Measurements from ENCODE around the gene KISS1R.
"Not testable (repeated sequence)": the region's sequence is repeated elsewhere in the genome, so short reads cannot be mapped to it uniquely, and the experiment has no call there.

The KISS1R gene

DNA sequence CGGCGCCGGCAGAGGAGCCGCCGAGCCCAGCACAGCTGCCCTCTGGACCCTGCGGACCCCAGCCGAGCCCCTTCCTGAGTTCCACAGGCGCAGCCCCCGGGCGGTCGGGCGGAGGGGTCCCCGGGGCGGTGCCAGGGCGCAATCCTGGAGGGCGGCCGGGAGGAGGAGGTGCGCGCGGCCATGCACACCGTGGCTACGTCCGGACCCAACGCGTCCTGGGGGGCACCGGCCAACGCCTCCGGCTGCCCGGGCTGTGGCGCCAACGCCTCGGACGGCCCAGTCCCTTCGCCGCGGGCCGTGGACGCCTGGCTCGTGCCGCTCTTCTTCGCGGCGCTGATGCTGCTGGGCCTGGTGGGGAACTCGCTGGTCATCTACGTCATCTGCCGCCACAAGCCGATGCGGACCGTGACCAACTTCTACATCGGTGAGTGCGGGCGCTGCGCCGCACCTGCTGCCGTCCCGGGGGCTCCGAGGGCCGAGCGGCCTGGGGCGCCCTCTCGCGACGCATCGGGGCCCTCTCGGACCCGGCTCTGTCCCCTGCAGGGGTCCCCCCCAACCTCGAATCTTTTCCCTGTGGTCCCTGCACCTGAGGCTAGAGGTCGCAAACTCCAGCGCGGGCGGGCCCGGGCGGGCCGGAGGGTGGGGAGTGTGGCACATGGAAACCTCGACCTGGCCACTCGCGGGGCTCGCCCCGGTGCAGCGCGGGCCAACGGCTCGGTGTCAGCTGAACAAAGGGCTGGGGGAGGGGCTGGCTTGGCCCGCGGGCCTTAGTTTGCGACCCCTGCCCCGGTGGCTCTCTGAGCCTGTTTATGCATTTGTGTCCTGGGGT lies at the start of gene KISS1R:
Gene KISS1R, plus strand, starts transcription at position 11 of the 829 bp plus-strand sequence. Its CDS starts 170 bp downstream, at position 181.
- peak; percentile 24 for DNase-seq

DNA sequence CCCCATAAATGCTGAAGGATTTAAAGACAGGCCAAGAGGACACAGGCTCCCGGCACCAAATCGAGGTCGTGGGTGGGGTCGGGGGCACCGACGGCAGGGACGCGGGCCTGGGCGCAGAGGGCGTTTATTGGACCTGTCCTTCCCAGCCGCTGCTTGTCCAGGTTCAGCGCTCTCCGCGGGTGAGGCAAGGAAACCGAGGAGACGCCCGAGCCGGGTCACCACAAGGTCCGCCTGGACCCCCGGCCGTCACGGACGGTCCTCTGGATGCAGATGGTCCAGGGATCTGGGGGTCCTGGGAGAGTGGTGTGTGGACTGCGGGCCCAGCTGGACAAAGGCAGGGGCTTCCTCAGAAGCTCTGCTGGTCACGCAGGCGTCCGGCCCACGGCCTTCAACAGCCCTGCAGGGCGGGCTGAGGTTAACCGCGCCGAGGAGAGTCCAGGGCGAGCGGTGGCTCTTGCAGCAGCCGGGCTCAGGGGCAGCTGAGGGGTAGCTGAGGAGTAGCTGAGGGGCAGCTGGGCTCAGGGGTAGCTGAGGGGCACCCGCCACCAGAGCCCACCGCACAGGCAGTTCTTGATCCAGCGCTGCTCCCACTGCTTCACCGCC lies 49.2 kb upstream of the KISS1R start:
- no peak for DNase-seq

- no peak for DNase-seq
Measured at GRCh38 chr19:868458-869244, 48.5 kb upstream of the KISS1R start.

GRCh38 chr19:869245-870177 lies 47.6 kb upstream of the KISS1R start:
- no peak for DNase-seq

GRCh38 chr19:870314-870713 lies 46.8 kb upstream of the KISS1R start:
- DNase-seq, result no peak

DNA sequence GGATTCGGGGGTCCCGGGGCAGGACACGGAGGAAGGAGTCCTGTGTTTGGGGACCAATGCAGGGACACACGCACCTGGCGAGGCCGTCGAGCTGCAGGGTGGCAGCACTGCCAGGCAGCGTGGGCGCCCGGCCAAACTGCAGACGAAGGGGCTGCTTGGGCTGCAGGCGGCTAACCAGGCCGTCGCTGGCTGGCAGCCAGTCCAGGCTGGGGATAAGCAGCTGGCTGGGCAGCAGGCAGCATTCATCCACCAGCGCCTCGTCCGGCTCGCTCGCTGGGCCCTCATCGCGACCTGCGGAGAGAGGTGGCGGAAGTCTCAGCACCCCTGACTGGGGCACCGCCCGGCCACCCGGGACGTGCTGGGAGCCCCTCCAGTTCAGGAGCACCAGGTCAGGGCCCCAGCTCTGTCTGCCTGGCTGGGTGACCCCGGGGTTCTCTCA lies 46.2 kb upstream of the KISS1R start:
- peak; percentile 30 for DNase-seq

- peak; percentile 30 for DNase-seq
Measured at GRCh38 chr19:871446-872265, 45.5 kb upstream of the KISS1R start.

GRCh38 chr19:872266-872951 lies 44.7 kb upstream of the KISS1R start:
- DNase-seq, result peak; percentile 65

GRCh38 chr19:873084-873483 lies 44.0 kb upstream of the KISS1R start:
- DNase-seq, result peak; percentile 13

GRCh38 chr19:873561-874041 lies 43.5 kb upstream of the KISS1R start:
- no peak for DNase-seq

- DNase-seq, result no peak
Measured at GRCh38 chr19:875265-875879, 41.8 kb upstream of the KISS1R start.

DNA sequence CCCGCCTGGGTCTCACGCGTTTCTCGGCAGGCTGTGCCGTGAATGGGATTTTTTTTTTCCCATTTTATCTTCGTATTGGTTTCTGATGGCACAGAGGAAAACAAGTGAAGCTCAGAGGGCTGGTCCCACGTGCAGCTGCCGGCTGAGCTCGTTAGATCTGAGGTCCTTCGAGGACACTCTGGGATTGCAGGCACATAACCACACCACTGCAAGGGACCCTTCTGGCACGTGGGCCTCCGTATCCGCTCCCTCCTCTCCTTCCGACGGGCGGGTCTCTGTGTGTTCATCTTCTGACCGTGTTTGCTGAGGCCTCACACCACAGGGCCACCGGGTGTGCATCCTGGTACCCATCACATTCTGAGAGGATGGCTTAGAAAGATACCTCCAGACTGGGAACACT lies 41.0 kb upstream of the KISS1R start:
- DNase-seq, result no peak

DNA sequence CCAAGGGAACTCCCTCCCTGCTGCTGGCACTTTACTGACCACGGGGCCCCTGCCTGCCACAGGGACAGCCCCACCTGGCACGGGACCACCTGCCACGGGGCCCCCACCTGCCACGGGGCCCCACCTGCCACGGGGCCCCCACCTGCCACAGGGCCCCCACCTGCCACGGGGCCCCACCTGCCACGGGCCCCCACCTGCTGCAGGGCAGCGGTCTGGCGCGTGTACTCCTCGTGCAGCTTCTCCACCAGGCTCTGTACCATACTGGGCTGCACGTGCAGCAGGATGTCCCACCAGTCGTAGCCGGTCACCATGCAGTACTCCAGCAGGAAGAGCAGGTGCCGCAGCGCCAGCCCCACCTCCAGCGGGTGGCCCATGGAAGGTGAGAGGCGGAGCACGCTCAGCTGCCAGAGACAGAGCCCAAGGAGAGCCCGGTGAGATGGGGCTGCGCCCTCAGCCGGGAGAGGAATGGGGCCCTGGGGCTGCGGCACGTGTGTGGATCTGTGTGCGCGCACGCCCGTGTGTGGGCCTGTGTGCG lies 40.3 kb upstream of the KISS1R start:
- no peak for DNase-seq

- not testable (repeated sequence) for DNase-seq
Measured at GRCh38 chr19:877992-878660, 39.0 kb upstream of the KISS1R start.

DNA sequence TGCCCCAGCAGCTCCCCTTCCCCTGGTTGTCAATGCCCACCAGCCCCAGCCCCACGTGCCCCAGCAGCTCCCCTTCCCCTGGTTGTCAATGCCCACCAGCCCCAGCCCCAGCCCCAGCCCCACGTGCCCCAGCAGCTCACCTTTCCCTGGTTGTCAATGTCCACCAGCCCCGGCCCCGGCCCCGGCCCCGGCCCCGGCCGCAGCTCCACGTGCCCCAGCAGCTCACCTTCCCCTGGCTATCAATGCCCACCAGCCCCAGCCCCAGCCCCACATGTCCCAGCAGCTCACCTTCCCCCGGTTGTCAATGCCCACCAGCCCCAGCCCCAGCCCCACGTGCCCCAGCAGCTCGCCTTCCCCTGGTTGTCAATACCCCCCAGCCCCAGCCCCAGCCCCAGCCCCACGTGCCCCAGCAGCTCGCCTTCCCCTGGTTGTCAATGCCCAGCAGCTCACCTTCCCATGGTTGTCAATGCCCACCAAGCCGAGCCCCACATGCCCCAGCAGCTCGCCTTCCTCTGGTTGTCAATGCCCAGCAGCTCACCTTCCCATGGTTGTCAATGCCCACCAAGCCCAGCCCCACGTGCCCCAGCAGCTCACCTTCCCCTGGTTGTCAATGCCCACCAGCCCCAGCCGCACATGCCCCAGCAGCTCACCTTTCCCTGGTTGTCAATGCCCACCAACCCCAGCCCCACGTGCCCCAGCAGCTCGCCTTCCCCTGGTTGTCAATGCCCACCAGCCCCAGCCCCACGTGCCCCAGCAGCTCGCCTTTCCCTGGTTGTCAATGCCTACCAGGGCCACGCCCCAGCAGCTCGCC lies 38.2 kb upstream of the KISS1R start:
- not testable (repeated sequence) for DNase-seq

GRCh38 chr19:879711-880438 lies 37.3 kb upstream of the KISS1R start:
- no peak for DNase-seq

DNA sequence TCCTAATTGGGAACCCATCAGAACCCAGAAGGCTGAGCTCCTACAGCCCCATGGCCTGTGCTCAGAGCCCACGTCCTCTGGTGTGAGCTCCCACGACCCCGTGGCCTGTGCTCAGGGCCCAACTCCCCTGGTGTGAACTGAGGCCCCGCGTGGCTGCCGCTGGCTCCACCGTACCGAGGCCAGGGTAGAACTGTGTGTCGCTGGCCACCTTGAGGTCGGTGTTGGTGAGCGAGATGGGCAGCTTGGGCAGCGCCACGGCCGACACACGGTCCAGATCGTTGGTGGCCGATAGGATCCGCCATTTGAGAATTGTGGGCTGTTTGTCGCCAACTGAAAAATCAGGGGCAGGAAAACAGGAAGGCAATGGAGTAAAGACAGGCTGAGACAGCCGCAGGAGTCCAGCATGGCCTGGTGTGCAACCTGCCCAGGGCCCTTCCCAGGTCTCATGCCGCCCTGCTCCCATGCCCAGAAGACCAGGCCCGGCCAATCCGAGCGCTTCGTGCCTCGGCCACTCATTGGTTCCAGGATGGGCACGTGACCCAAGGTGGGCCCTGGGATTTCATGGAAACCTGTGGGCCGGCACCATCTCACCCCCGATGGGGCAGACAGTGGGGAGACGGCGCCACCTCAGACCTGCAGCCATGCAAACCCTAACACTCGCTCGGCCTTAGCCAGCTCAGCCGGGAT lies 35.6 kb upstream of the KISS1R start:
- DNase-seq, result no peak

Data from NCI-H1105 treated with DMSO at 0.1 percent for 48 hours (cell line).